GM12865 (cell line): Measurements from ENCODE around the gene RNASEH2A.

Experiments
- DNase-seq: peaks from one replicate; pipeline ENCODE4 v3.0.0; 2010; ENCODE audit warnings: low read depth
- H3K4me3 ChIP-seq: 2 replicates; pipeline ENCODE4 v1.5.1; 2011; ENCODE audit warnings: mild to moderate bottlenecking, low read depth, low read length, control low read depth
- TF ChIP-seq, protein P1 (sequence below): IDR thresholded peaks from 2 replicates; pipeline ENCODE4 v1.5.1; 2011; ENCODE audit warnings: low read length, control low read depth, low read depth, inconsistent platforms; ENCODE audit not compliant: insufficient read depth; ENCODE audit errors: missing control alignments

The RNASEH2A gene

DNA sequence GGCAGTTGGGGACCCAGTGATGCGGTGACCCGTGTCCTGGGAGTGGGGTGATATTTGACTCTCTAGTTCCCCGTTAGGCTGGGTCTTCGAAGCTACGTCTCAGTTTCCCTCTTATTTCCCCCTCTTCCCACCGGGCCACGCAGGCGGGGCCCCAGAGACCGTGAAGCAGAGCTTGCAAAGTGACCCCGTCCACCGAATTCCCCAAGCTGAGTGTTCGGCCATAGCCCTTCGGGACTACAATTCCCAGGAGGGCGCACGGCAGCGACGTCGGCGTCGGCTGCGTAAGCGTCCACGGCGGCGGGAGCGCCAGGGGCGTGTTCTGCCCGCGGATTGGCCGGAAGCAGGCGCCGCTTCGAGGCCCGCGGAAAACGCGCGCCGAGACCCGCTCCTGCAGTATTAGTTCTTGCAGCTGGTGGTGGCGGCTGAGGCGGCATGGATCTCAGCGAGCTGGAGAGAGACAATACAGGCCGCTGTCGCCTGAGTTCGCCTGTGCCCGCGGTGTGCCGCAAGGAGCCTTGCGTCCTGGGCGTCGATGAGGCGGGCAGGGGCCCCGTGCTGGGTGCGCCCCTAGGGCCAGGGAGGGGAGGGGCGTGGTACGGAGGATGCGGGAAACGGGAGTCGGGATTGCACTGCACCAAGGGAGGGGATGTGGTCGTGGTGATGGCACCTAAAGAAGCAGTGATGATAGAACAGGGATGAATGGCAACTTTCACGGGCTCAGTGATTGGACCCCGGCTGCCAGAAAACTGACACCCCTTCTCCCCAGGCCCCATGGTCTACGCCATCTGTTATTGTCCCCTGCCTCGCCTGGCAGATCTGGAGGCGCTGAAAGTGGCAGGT lies at the start of gene RNASEH2A:
Gene RNASEH2A (plus strand): TSS at position 343 of the 840 bp plus-strand sequence. CDS start 90 bp downstream, at position 433.
- peak; percentile 96 for DNase-seq
- H3K4me3 ChIP-seq = peak within 1 kb of the TSS; percentile 88

GRCh38 chr19:12757544-12758274 lies 48.7 kb upstream of the RNASEH2A start:
- H3K4me3 ChIP-seq = no peak overlapping the region
- DNase-seq = peak; percentile 74
- TF ChIP-seq, protein P1, sequence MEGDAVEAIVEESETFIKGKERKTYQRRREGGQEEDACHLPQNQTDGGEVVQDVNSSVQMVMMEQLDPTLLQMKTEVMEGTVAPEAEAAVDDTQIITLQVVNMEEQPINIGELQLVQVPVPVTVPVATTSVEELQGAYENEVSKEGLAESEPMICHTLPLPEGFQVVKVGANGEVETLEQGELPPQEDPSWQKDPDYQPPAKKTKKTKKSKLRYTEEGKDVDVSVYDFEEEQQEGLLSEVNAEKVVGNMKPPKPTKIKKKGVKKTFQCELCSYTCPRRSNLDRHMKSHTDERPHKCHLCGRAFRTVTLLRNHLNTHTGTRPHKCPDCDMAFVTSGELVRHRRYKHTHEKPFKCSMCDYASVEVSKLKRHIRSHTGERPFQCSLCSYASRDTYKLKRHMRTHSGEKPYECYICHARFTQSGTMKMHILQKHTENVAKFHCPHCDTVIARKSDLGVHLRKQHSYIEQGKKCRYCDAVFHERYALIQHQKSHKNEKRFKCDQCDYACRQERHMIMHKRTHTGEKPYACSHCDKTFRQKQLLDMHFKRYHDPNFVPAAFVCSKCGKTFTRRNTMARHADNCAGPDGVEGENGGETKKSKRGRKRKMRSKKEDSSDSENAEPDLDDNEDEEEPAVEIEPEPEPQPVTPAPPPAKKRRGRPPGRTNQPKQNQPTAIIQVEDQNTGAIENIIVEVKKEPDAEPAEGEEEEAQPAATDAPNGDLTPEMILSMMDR = peak; percentile 89

More for the DNA sequence above, at the start of gene RNASEH2A:
- TF ChIP-seq, protein P1 = peak; percentile 0

DNA sequence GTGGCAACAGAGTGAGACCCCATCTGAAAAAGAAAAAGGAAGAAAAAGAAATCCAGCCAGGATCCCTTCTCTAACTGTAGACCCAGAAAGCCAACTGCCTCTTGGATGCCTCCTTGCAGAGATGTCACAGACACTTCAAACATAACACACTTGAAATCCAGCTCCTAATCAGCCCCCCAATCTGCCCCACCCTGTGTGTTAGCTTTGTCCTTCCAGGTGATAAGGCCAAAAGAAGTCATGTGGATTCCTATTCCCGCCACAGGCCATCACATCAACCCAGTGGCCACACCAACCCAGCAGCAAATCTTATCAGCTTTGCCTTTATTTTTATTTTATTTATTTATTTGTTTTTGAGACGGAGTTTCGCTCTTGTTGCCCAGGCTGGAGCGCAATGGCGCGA lies 46.7 kb upstream of the RNASEH2A start:
- no peak overlapping the region for H3K4me3 ChIP-seq
- TF ChIP-seq, protein P1 = no peak
- no peak for DNase-seq

DNA sequence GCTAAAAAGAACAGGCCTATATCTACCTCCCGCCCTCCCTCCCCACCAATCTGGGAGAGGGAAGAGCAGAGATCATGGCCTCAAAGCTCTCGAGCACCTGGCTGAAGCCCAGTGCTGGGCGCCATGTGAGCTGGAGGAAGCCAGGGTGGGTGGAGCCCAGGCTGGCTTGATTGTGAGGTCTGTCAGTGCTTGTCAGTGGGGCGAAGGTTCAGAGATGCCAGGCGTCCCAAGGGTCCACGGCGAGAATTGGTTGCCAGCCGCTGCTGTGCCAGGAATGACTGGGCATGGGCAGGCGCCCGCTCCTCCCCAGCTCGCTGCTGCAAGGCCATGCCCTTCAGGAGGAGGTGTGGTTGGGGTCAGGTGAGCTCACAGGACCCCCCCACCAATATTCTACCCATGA lies 43.3 kb upstream of the RNASEH2A start:
- TF ChIP-seq, protein P1 = no peak
- no peak overlapping the region for H3K4me3 ChIP-seq
- DNase-seq = no peak

DNA sequence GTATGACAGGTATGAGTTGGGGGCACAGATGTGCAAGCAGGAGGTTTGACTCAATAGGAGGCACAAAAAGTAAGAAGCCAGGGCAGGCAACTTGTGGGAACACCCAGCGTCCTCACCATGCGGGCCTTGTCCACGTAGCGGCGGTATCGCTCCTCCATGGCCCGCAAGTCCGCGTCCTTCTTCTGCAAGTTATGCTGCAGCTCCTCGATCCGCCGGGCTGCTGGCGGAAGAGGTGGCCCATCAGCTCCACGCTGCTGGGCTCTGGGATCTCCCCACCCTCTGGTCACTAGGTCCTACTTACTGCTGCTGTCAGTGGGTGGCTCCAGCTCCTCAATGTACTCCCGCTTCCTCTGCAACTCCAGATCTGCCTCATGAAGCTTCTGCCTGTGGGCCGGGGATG lies 41.7 kb upstream of the RNASEH2A start:
- no peak overlapping the region for H3K4me3 ChIP-seq
- TF ChIP-seq, protein P1 = no peak
- DNase-seq = no peak

DNA sequence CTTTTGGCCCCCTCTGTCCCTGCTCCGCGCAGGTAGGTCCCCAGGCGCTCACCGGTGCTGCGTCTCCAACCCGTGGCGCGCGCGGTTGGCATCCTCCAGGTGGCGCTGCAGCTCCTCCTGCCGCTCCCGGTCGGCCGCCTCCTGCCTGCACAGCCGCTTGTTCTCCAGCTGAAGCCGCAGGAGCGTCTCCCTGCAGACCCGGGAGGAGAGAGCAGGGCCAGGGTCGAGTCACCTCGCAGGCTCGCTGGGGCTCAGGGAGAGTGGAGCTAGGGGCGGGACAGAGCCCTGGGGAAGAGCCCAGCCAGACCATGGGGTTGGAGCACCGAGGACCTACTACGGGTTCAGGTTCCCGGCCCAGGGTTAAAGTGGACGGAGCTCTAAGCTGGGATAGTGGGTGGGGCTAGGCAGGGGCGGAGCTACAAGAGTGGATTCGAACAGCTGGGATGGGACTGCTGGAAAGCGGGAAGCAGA lies 40.3 kb upstream of the RNASEH2A start:
- TF ChIP-seq, protein P1 = peak; percentile 85
- peak; percentile 84 for DNase-seq
- peak overlapping the region; percentile 28; the same call in 1 of the 2 replicates for H3K4me3 ChIP-seq
